A549 (cell line): ENCODE data around the gene PTCH2.

Source experiments
- NR3C1 ChIP-seq: fragments of >200 bp; sonication (Bioruptor Twin); formaldehyde crosslinking; IDR thresholded peaks from 3 replicates; pipeline ENCODE4 v1.6.1; 2017
- PHF8 ChIP-seq: fragments of 200-600 bp; sonication (generic); IDR thresholded peaks from 2 replicates; pipeline ENCODE4 v1.6.1; 2016; ENCODE audit warnings: low read depth, mild to moderate bottlenecking, antibody characterized with exemption, moderate library complexity, borderline replicate concordance
- RARB ChIP-seq: fragments of 250-450 bp; sonication (Bioruptor Pico); IDR thresholded peaks from 2 replicates; pipeline ENCODE4 v1.8.0; 2021; ENCODE audit warnings: mild to moderate bottlenecking, moderate library complexity
- TF ChIP-seq, protein P1 (sequence below): fragments of 200-600 bp; sonication (generic); IDR thresholded peaks from 2 replicates; pipeline ENCODE4 v1.6.1; 2016; ENCODE audit warnings: antibody characterized with exemption, mild to moderate bottlenecking, moderate library complexity
- TF ChIP-seq, protein P2 (sequence below): fragments of >200 bp; sonication (Bioruptor Twin); formaldehyde crosslinking; IDR thresholded peaks from 3 replicates; pipeline ENCODE4 v1.5.1; 2016

DNA sequence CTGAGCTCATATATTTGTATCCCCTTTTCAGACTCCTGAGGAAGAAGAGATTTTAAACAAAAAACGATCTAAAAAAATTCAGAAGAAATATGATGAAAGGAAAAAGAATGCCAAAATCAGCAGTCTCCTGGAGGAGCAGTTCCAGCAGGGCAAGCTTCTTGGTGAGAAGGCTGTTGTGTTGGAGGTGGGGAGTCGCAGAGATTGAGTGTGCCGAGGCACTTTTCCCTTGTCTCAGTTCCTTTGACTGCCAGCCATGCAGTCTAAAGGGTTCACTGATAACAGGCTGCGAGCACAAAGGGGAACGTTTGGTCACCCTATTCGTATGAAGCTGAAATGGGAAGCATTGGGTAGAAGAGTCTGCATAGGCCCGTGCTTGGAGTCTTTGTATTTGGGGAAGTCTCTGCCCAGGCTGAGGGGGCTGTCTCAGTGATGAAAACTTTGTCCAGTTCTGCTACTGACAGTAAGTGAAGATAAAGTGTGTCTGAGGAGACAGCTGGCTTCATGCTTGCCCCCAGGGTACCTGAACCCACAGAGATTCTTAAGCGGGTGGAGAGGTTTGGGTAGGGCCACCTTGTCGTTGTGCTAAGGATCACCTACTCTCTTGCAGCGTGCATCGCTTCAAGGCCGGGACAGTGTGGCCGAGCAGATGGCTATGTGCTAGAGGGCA, 65.0 kb downstream of the PTCH2 start:
- TF ChIP-seq, protein P1, sequence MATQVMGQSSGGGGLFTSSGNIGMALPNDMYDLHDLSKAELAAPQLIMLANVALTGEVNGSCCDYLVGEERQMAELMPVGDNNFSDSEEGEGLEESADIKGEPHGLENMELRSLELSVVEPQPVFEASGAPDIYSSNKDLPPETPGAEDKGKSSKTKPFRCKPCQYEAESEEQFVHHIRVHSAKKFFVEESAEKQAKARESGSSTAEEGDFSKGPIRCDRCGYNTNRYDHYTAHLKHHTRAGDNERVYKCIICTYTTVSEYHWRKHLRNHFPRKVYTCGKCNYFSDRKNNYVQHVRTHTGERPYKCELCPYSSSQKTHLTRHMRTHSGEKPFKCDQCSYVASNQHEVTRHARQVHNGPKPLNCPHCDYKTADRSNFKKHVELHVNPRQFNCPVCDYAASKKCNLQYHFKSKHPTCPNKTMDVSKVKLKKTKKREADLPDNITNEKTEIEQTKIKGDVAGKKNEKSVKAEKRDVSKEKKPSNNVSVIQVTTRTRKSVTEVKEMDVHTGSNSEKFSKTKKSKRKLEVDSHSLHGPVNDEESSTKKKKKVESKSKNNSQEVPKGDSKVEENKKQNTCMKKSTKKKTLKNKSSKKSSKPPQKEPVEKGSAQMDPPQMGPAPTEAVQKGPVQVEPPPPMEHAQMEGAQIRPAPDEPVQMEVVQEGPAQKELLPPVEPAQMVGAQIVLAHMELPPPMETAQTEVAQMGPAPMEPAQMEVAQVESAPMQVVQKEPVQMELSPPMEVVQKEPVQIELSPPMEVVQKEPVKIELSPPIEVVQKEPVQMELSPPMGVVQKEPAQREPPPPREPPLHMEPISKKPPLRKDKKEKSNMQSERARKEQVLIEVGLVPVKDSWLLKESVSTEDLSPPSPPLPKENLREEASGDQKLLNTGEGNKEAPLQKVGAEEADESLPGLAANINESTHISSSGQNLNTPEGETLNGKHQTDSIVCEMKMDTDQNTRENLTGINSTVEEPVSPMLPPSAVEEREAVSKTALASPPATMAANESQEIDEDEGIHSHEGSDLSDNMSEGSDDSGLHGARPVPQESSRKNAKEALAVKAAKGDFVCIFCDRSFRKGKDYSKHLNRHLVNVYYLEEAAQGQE, result no peak
- no peak for TF ChIP-seq PHF8
- no peak for TF ChIP-seq NR3C1
- TF ChIP-seq, protein P2, sequence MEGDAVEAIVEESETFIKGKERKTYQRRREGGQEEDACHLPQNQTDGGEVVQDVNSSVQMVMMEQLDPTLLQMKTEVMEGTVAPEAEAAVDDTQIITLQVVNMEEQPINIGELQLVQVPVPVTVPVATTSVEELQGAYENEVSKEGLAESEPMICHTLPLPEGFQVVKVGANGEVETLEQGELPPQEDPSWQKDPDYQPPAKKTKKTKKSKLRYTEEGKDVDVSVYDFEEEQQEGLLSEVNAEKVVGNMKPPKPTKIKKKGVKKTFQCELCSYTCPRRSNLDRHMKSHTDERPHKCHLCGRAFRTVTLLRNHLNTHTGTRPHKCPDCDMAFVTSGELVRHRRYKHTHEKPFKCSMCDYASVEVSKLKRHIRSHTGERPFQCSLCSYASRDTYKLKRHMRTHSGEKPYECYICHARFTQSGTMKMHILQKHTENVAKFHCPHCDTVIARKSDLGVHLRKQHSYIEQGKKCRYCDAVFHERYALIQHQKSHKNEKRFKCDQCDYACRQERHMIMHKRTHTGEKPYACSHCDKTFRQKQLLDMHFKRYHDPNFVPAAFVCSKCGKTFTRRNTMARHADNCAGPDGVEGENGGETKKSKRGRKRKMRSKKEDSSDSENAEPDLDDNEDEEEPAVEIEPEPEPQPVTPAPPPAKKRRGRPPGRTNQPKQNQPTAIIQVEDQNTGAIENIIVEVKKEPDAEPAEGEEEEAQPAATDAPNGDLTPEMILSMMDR, result no peak
- no peak for TF ChIP-seq RARB (CRISPR knock-in tag)
